PFSK-1 (cell line): ENCODE results near the gene PDHB.

Experiments
- POLR2AphosphoS5 ChIP-seq: IDR thresholded peaks from 2 replicates; pipeline ENCODE4 v1.6.1; 2012; ENCODE audit warnings: low read depth, mild to moderate bottlenecking, control low read depth, low read length, moderate library complexity
- REST ChIP-seq, 2 experiments: IDR thresholded peaks; 2 replicates each; pipeline versions ENCODE4 v1.6.1 to v1.8.0; 2011 to 2012; ENCODE audit warnings: low read depth in 2 of 2, low read length in 2 of 2, control low read depth in 1 of 2, inconsistent platforms in 1 of 2, mild to moderate bottlenecking in 1 of 2, moderate library complexity in 1 of 2; ENCODE audit not compliant: insufficient read depth in 1 of 2
- SIN3A ChIP-seq: IDR thresholded peaks from 2 replicates; pipeline ENCODE4 v1.6.1; 2012; ENCODE audit warnings: mild to moderate bottlenecking, low read length, moderate library complexity, borderline replicate concordance; ENCODE audit not compliant: insufficient read depth
- TAF1 ChIP-seq: IDR thresholded peaks from 2 replicates; pipeline ENCODE4 v1.6.1; 2012; ENCODE audit warnings: low read length, control low read depth, borderline replicate concordance; ENCODE audit not compliant: insufficient read depth

GRCh38 chr3:58394339-58394738 is 39.3 kb downstream of the PDHB start:
- TF ChIP-seq SIN3A (no peak), TAF1 (no peak), POLR2AphosphoS5 (no peak), REST (IDR thresholded peaks at IDR 0.05; ENCODE audit: insufficient read depth in 1 of 2, low read depth in 2 of 2, low read length in 2 of 2) (no peak)
